HCT116 (cell line): ENCODE results near the gene CTCFL. TPM values are rescaled to one million over a fixed set of nuclear protein-coding genes. Genes with fewer than 3 reads are reported as not detected.

Experiments used
- ATAC-seq: fragments of 200-7000 bp; cut with Tn5 transposase; 2 replicates; pipeline ENCODE4 v1.9.1; 2020; ENCODE audit warnings: mild to moderate bottlenecking, moderate library complexity
- BruUV-seq: library from RNA; stranded (reverse); fragments of 400-500 nt; replicated peaks from 2 replicates; lab custom pipeline; 2021; lab: Mats Ljungman, UMichigan
- CTCF ChIA-PET: fragments of 300-600 bp; sonication (Branson Sonifier 250); formaldehyde crosslinking; loops from one replicate; lab custom pipeline; 2021; ENCODE audit warnings: antibody characterized with exemption; lab: Charles Lee
- POLR2A ChIA-PET: fragments of 300-600, 350-600 bp; sonication (Branson Sonifier 250); formaldehyde crosslinking; loops from one replicate; lab custom pipeline; 2021; ENCODE audit warnings: antibody characterized with exemption; lab: Charles Lee
- RAD21 ChIA-PET, 2 experiments: fragments of 300-600 bp; sonication (Branson Sonifier 250); formaldehyde crosslinking; loops; one replicate each; lab custom pipeline; 2023; ENCODE audit warnings: low total read pairs in 2 of 2; ENCODE audit not compliant: uncharacterized antibody in 2 of 2, unreplicated experiment in 2 of 2, low non-redundant PET in 1 of 2; lab: Charles Lee
- DNase-seq: peaks from one replicate; pipeline ENCODE4 v3.0.0-alpha.2; 2010; ENCODE audit warnings: low read depth, low spot score
- H2AFZ ChIP-seq: fragments of 200-600 bp; shearing (Covaris generic), sonication (generic); 2 replicates; pipeline ENCODE4 v1.6.1; 2017; ENCODE audit warnings: low read depth, mixed run types, mixed read lengths, antibody characterized with exemption, low read length; ENCODE audit not compliant: poor library complexity, severe bottlenecking
- H3K27ac ChIP-seq: 2 replicates; pipeline ENCODE4 v1.5.1; 2012; ENCODE audit warnings: low read depth, low read length
- H3K27me3 ChIP-seq: fragments of 200-600 bp; sonication (generic); 2 replicates; pipeline ENCODE4 v1.6.1; 2016; ENCODE audit warnings: mixed run types, low read length, mixed read lengths; ENCODE audit not compliant: insufficient read depth
- H3K36me3 ChIP-seq, 2 experiments: fragments of 200-500 bp in 1 of 2; fragments of 200-600 bp in 1 of 2; sonication (Bioruptor generic) in 1 of 2; sonication (generic) in 1 of 2; 2 replicates each; pipeline versions ENCODE4 v1.5.1 to v1.6.1; 2014 to 2016; ENCODE audit warnings: low read length in 2 of 2, inconsistent platforms in 1 of 2, mixed read lengths in 1 of 2, mixed run types in 1 of 2; ENCODE audit not compliant: insufficient read depth in 2 of 2, control insufficient read depth in 1 of 2
- H3K4me1 ChIP-seq, 2 experiments: fragments of 200-600 bp in 1 of 2; sonication (generic) in 1 of 2; 2 replicates each; pipeline versions ENCODE4 v1.5.1 to v1.6.1; 2012 to 2017; ENCODE audit warnings: low read length in 2 of 2, inconsistent platforms in 1 of 2, mild to moderate bottlenecking in 1 of 2, mixed read lengths in 1 of 2, mixed run types in 1 of 2, moderate library complexity in 1 of 2; ENCODE audit not compliant: insufficient read depth in 2 of 2, control insufficient read depth in 1 of 2
- H3K4me2 ChIP-seq: fragments of 200-600 bp; sonication (generic); 2 replicates; pipeline ENCODE4 v1.6.1; 2017; ENCODE audit warnings: mixed run types, low read length, mixed read lengths
- H3K4me3 ChIP-seq, 2 experiments: fragments of 200-600 bp in 1 of 2; sonication (generic) in 1 of 2; replicated peaks in 1 of 2; 2 replicates each; pipeline ENCODE4 v1.5.1; 2011 to 2016; ENCODE audit warnings: low read length in 2 of 2, control low read depth in 1 of 2, low read depth in 1 of 2, mild to moderate bottlenecking in 1 of 2, mixed read lengths in 1 of 2, mixed run types in 1 of 2
- H3K79me2 ChIP-seq: fragments of 200-600 bp; sonication (generic); 2 replicates; pipeline ENCODE4 v1.6.1; 2017; ENCODE audit warnings: mild to moderate bottlenecking, mixed run types, low read length, moderate library complexity, mixed read lengths; ENCODE audit not compliant: insufficient read depth
- H3K9ac ChIP-seq: fragments of 200-600 bp; sonication (generic); 2 replicates; pipeline ENCODE4 v1.6.1; 2016; ENCODE audit warnings: low read length, mixed read lengths
- H3K9me2 ChIP-seq: fragments of 200-600 bp; sonication (generic), shearing (Covaris generic); 2 replicates; pipeline ENCODE4 v1.6.1; 2017; ENCODE audit warnings: mixed run types, mild to moderate bottlenecking, moderate library complexity; ENCODE audit not compliant: insufficient read depth
- H3K9me3 ChIP-seq, 2 experiments: fragments of 200-500 bp in 1 of 2; fragments of 200-600 bp in 1 of 2; sonication (Bioruptor generic) in 1 of 2; sonication (generic) in 1 of 2; 2 replicates each; pipeline ENCODE4 v1.6.1; 2014 to 2017; ENCODE audit warnings: low read length in 2 of 2, mixed read lengths in 2 of 2, inconsistent platforms in 1 of 2, low read depth in 1 of 2, mild to moderate bottlenecking in 1 of 2, mixed run types in 1 of 2, moderate library complexity in 1 of 2; ENCODE audit not compliant: control insufficient read depth in 1 of 2, insufficient read depth in 1 of 2
- H4K20me1 ChIP-seq: fragments of 200-600 bp; sonication (generic), shearing (Covaris generic); 2 replicates; pipeline ENCODE4 v1.6.1; 2017; ENCODE audit warnings: mixed run types, mild to moderate bottlenecking, moderate library complexity; ENCODE audit not compliant: insufficient read depth
- CBX3 ChIP-seq: IDR thresholded peaks from 2 replicates; pipeline ENCODE4 v1.6.1; 2012; ENCODE audit warnings: low read depth
- EGR1 ChIP-seq: IDR thresholded peaks from 2 replicates; pipeline ENCODE4 v1.6.1; 2012; ENCODE audit warnings: low read depth
- POLR2AphosphoS5 ChIP-seq: IDR thresholded peaks from 2 replicates; pipeline ENCODE4 v1.6.1; 2011; ENCODE audit warnings: mild to moderate bottlenecking, low read depth, low read length, moderate library complexity
- RAD21 ChIP-seq: IDR thresholded peaks from 2 replicates; pipeline ENCODE4 v1.6.1; 2012; ENCODE audit warnings: low read depth, mild to moderate bottlenecking
- REST ChIP-seq: IDR thresholded peaks from 2 replicates; pipeline ENCODE4 v1.6.1; 2012; ENCODE audit warnings: low read depth
- SP1 ChIP-seq: IDR thresholded peaks from 2 replicates; pipeline ENCODE4 v1.6.1; 2012; ENCODE audit warnings: low read depth
- SRF ChIP-seq: IDR thresholded peaks from 2 replicates; pipeline ENCODE4 v1.6.1; 2012; ENCODE audit warnings: low read depth
- TCF7L2 ChIP-seq: IDR thresholded peaks from 2 replicates; pipeline ENCODE4 v1.7.0; 2011; ENCODE audit warnings: borderline replicate concordance, inconsistent platforms; ENCODE audit not compliant: insufficient read depth, insufficient read length; ENCODE audit errors: extremely low read depth
- YY1 ChIP-seq: IDR thresholded peaks from 2 replicates; pipeline ENCODE4 v1.6.1; 2011; ENCODE audit warnings: low read length, low read depth, moderate library complexity, mild to moderate bottlenecking; ENCODE audit not compliant: insufficient replicate concordance; ENCODE audit errors: extremely low read depth
- intact Hi-C: fragments of 100-400 bp; cut with micrococcal nuclease; formaldehyde crosslinking; loops from 2 replicates; pipeline ENCODE4 v1.10.0; 2022
- total RNA-seq: library from RNA; stranded (reverse); gene quantifications from one replicate; pipeline ENCODE4 v1.2.1, GENCODE V29; 2021; ENCODE audit not compliant: unreplicated experiment
- TF ChIP-seq, protein P1 (sequence below): IDR thresholded peaks from 2 replicates; pipeline ENCODE4 v1.6.1; 2011; ENCODE audit warnings: mild to moderate bottlenecking, low read length, moderate library complexity; ENCODE audit not compliant: insufficient replicate concordance; ENCODE audit errors: extremely low read depth
- TF ChIP-seq, protein P2 (sequence below), 3 experiments: fragments of 200-600 bp in 1 of 3; sonication (generic) in 1 of 3; IDR thresholded peaks in 2 of 3; conservative IDR thresholded peaks in 1 of 3; 2 replicates each; pipeline ENCODE4 v1.5.1; 2012 to 2017; ENCODE audit warnings: low read depth in 2 of 3, low read length in 2 of 3, antibody characterized with exemption in 1 of 3, borderline replicate concordance in 1 of 3, control low read depth in 1 of 3, mild to moderate bottlenecking in 1 of 3, mixed read lengths in 1 of 3, mixed run types in 1 of 3, moderate library complexity in 1 of 3; ENCODE audit not compliant: insufficient read depth in 1 of 3

The CTCFL gene
- total RNA-seq, 1 experiment from 2014 or later: 0.34 TPM

GRCh38 chr20:57548177-57549058 is 23.5 kb upstream of the CTCFL start:
- no peaks in the 10 kb centered on the region for H3K9me2 ChIP-seq
- ChIA-PET POLR2A (no interaction called here), RAD21 (no interaction called here), CTCF (no interaction called here)
- no peak for DNase-seq
- H3K79me2 ChIP-seq: no peaks in the 10 kb centered on the region
- intact Hi-C loops: no loop called here
- H3K27ac ChIP-seq: no peak overlapping the region
- H3K4me1 ChIP-seq: peaks cover 7% of the 10 kb centered on the region in 2 experiments
- H3K9me3 ChIP-seq: no peaks in the 10 kb centered on the region
- BruUV-seq: no TSS peak
- no peak for ATAC-seq
- TF ChIP-seq EGR1 (no peak), CBX3 (no peak), RAD21 (no peak), REST (no peak), SP1 (no peak), YY1 (no peak), SRF (no peak), POLR2AphosphoS5 (no peak), TCF7L2 (no peak)
- TF ChIP-seq, protein P1, sequence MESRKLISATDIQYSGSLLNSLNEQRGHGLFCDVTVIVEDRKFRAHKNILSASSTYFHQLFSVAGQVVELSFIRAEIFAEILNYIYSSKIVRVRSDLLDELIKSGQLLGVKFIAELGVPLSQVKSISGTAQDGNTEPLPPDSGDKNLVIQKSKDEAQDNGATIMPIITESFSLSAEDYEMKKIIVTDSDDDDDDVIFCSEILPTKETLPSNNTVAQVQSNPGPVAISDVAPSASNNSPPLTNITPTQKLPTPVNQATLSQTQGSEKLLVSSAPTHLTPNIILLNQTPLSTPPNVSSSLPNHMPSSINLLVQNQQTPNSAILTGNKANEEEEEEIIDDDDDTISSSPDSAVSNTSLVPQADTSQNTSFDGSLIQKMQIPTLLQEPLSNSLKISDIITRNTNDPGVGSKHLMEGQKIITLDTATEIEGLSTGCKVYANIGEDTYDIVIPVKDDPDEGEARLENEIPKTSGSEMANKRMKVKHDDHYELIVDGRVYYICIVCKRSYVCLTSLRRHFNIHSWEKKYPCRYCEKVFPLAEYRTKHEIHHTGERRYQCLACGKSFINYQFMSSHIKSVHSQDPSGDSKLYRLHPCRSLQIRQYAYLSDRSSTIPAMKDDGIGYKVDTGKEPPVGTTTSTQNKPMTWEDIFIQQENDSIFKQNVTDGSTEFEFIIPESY: no peak
- TF ChIP-seq, protein P2, sequence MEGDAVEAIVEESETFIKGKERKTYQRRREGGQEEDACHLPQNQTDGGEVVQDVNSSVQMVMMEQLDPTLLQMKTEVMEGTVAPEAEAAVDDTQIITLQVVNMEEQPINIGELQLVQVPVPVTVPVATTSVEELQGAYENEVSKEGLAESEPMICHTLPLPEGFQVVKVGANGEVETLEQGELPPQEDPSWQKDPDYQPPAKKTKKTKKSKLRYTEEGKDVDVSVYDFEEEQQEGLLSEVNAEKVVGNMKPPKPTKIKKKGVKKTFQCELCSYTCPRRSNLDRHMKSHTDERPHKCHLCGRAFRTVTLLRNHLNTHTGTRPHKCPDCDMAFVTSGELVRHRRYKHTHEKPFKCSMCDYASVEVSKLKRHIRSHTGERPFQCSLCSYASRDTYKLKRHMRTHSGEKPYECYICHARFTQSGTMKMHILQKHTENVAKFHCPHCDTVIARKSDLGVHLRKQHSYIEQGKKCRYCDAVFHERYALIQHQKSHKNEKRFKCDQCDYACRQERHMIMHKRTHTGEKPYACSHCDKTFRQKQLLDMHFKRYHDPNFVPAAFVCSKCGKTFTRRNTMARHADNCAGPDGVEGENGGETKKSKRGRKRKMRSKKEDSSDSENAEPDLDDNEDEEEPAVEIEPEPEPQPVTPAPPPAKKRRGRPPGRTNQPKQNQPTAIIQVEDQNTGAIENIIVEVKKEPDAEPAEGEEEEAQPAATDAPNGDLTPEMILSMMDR (IDR thresholded peaks at IDR 0.05 in 2 of 3, conservative IDR thresholded peaks at IDR 0.05 in 1 of 3; ENCODE audit: borderline replicate concordance in 1 of 3, insufficient read depth in 1 of 3, low read depth in 2 of 3, low read length in 2 of 3): no peak
- no peaks in the 10 kb centered on the region for H4K20me1 ChIP-seq
- no peak overlapping the region for H2AFZ ChIP-seq
- no peak overlapping the region for H3K4me2 ChIP-seq
- no peaks in the 10 kb centered on the region for H3K36me3 ChIP-seq
- peaks cover 30% of the 10 kb centered on the region for H3K27me3 ChIP-seq
- no peak overlapping the region for H3K9ac ChIP-seq
- H3K4me3 ChIP-seq: no peak overlapping the region
